ENCODE results near the gene AGPS. TPM values are rescaled to one million over a fixed set of nuclear protein-coding genes. Genes with fewer than 3 reads are reported as not detected.

Gene AGPS
- polyA plus RNA-seq, 1 experiment: 22.6 TPM

GRCh38 chr2:177467646-177468045 is 75.1 kb downstream of the AGPS start:
- CTCF ChIA-PET: no interaction called here
- no peak for TF ChIP-seq CTCF (IDR thresholded peaks at IDR 0.05; ENCODE audit: low read depth, low read length)
- no peaks in the 10 kb centered on the region for H3K27me3 ChIP-seq (ENCODE audit: control insufficient read depth, insufficient read depth, low read length)
- H3K4me3 ChIP-seq (ENCODE audit: low read depth, low read length): no peak overlapping the region
- DNase-seq (ENCODE audit: low read depth, low spot score): no peak
- POLR2A ChIA-PET: no interaction called here
- no peak overlapping the region for H3K27ac ChIP-seq (ENCODE audit: low read depth, low read length)
- H3K9me3 ChIP-seq (ENCODE audit: control insufficient read depth, insufficient read depth, low read length): peaks cover 9% of the 10 kb centered on the region

- CTCF ChIA-PET: interaction anchor here (4.5 kb wide), 1 partner anchor 18 kb away, joined by 24 read pairs; no protein-coding TSS in a partner anchor
These were observed 79.4 kb downstream of the AGPS start for GRCh38 chr2:177471990-177472389.

GRCh38 chr2:177474301-177474700 is 81.7 kb downstream of the AGPS start:
- CTCF ChIA-PET: interaction anchor here (0.8 to 4.3 kb wide), 5 partner anchors 10 to 310 kb away, joined by 3 to 27 read pairs (median 5); no protein-coding TSS in a partner anchor
- POLR2A ChIA-PET: interaction anchor here (0.8 kb wide), 1 partner anchor 44 kb away, joined by 3 read pairs; no protein-coding TSS in a partner anchor
- Histone ChIP-seq H3K4me3 (ENCODE audit: low read depth, low read length) (no peak overlapping the region), H3K9me3 (ENCODE audit: control insufficient read depth, insufficient read depth, low read length) (no peaks in the 10 kb centered on the region), H3K27me3 (ENCODE audit: control insufficient read depth, insufficient read depth, low read length) (no peaks in the 10 kb centered on the region), H3K27ac (ENCODE audit: low read depth, low read length) (no peak overlapping the region)
- no peak for TF ChIP-seq CTCF (IDR thresholded peaks at IDR 0.05; ENCODE audit: low read depth, low read length)
- no peak for DNase-seq (ENCODE audit: low read depth, low spot score)

More at GRCh38 chr2:177471990-177472389, 79.4 kb downstream of the AGPS start:
- DNase-seq (ENCODE audit: low read depth, low spot score): no peak
- TF ChIP-seq CTCF (IDR thresholded peaks at IDR 0.05; ENCODE audit: low read depth, low read length): no peak
- no peaks in the 10 kb centered on the region for H3K9me3 ChIP-seq (ENCODE audit: control insufficient read depth, insufficient read depth, low read length)
- H3K27me3 ChIP-seq (ENCODE audit: control insufficient read depth, insufficient read depth, low read length): no peaks in the 10 kb centered on the region
- no peak overlapping the region for H3K4me3 ChIP-seq (ENCODE audit: low read depth, low read length)
- POLR2A ChIA-PET: no interaction called here
- no peak overlapping the region for H3K27ac ChIP-seq (ENCODE audit: low read depth, low read length)

- Histone ChIP-seq H3K27ac (ENCODE audit: low read depth, low read length) (no peak overlapping the region), H3K4me3 (ENCODE audit: low read depth, low read length) (no peak overlapping the region), H3K9me3 (ENCODE audit: control insufficient read depth, insufficient read depth, low read length) (no peaks in the 10 kb centered on the region), H3K27me3 (ENCODE audit: control insufficient read depth, insufficient read depth, low read length) (no peaks in the 10 kb centered on the region)
- no peak for TF ChIP-seq CTCF (IDR thresholded peaks at IDR 0.05; ENCODE audit: low read depth, low read length)
- POLR2A ChIA-PET: interaction anchor here (0.8 kb wide), 1 partner anchor 45 kb away, joined by 3 read pairs; no protein-coding TSS in a partner anchor
- no peak for DNase-seq (ENCODE audit: low read depth, low spot score)
- CTCF ChIA-PET: interaction anchor here (0.8 to 4.3 kb wide), 5 partner anchors 9 to 310 kb away, joined by 3 to 27 read pairs (median 5); no protein-coding TSS in a partner anchor
These were observed 82.4 kb downstream of the AGPS start for GRCh38 chr2:177474998-177475397.

GRCh38 chr2:177476897-177477296 is 84.3 kb downstream of the AGPS start:
- H3K9me3 ChIP-seq (ENCODE audit: control insufficient read depth, insufficient read depth, low read length): no peaks in the 10 kb centered on the region
- H3K27me3 ChIP-seq (ENCODE audit: control insufficient read depth, insufficient read depth, low read length): no peaks in the 10 kb centered on the region
- no peak overlapping the region for H3K27ac ChIP-seq (ENCODE audit: low read depth, low read length)
- no peak for DNase-seq (ENCODE audit: low read depth, low spot score)
- ChIA-PET POLR2A (no interaction called here), CTCF (interaction anchor here (4.3 kb wide), 1 partner anchor 13 kb away, joined by 27 read pairs; no protein-coding TSS in a partner anchor)
- no peak for TF ChIP-seq CTCF (IDR thresholded peaks at IDR 0.05; ENCODE audit: low read depth, low read length)
- no peak overlapping the region for H3K4me3 ChIP-seq (ENCODE audit: low read depth, low read length)

All from AG04450 (cell line).